A549 (cell line): ENCODE results near the gene FRS3.

ENCODE experiments used
- EP300 ChIP-seq, 2 experiments: fragments of >200 bp; sonication (Bioruptor Twin); formaldehyde crosslinking; IDR thresholded peaks; 2 replicates in 1 of 2; 3 replicates in 1 of 2; pipeline ENCODE4 v1.6.1; 2016 to 2017
- SMC3 ChIP-seq: fragments of >200 bp; sonication (Bioruptor Twin); formaldehyde crosslinking; IDR thresholded peaks from 3 replicates; pipeline ENCODE4 v1.6.1; 2018; ENCODE audit warnings: inconsistent platforms
- TF ChIP-seq, protein P1 (sequence below): fragments of >200 bp; sonication (Bioruptor Twin); formaldehyde crosslinking; IDR thresholded peaks from 3 replicates; pipeline ENCODE4 v1.5.1; 2016
- TF ChIP-seq, protein P2 (sequence below): fragments of 200-600 bp; sonication (generic); IDR thresholded peaks from 2 replicates; pipeline ENCODE4 v1.6.1; 2016; ENCODE audit warnings: antibody characterized with exemption, mild to moderate bottlenecking, moderate library complexity
- TF ChIP-seq, protein P3 (sequence below): fragments of 150-350 bp; IDR thresholded peaks from 2 replicates; pipeline ENCODE4 v1.6.1; 2014; ENCODE audit warnings: low read depth, mild to moderate bottlenecking, low read length

DNA sequence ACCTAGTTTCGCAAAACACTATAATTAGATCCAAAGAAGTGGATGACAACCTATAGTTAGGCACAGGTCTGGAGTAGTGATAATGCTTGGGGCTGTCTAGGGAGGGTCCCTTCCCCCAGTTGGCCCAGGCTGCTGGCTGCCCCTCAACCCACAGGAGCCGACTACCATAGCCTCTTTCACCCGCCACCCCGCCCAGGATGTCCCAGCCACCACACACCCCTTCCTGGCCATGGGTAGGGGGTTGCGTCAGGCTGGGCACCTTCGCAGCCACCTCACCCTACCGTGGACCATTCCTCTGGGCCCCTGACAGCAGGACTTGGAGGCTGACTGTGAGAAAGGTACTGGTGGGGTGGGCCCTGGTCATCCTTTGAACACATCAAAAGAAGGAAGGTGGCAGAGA is 52.8 kb downstream of the FRS3 start:
- TF ChIP-seq, protein P1, sequence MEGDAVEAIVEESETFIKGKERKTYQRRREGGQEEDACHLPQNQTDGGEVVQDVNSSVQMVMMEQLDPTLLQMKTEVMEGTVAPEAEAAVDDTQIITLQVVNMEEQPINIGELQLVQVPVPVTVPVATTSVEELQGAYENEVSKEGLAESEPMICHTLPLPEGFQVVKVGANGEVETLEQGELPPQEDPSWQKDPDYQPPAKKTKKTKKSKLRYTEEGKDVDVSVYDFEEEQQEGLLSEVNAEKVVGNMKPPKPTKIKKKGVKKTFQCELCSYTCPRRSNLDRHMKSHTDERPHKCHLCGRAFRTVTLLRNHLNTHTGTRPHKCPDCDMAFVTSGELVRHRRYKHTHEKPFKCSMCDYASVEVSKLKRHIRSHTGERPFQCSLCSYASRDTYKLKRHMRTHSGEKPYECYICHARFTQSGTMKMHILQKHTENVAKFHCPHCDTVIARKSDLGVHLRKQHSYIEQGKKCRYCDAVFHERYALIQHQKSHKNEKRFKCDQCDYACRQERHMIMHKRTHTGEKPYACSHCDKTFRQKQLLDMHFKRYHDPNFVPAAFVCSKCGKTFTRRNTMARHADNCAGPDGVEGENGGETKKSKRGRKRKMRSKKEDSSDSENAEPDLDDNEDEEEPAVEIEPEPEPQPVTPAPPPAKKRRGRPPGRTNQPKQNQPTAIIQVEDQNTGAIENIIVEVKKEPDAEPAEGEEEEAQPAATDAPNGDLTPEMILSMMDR = no peak
- TF ChIP-seq, protein P2, sequence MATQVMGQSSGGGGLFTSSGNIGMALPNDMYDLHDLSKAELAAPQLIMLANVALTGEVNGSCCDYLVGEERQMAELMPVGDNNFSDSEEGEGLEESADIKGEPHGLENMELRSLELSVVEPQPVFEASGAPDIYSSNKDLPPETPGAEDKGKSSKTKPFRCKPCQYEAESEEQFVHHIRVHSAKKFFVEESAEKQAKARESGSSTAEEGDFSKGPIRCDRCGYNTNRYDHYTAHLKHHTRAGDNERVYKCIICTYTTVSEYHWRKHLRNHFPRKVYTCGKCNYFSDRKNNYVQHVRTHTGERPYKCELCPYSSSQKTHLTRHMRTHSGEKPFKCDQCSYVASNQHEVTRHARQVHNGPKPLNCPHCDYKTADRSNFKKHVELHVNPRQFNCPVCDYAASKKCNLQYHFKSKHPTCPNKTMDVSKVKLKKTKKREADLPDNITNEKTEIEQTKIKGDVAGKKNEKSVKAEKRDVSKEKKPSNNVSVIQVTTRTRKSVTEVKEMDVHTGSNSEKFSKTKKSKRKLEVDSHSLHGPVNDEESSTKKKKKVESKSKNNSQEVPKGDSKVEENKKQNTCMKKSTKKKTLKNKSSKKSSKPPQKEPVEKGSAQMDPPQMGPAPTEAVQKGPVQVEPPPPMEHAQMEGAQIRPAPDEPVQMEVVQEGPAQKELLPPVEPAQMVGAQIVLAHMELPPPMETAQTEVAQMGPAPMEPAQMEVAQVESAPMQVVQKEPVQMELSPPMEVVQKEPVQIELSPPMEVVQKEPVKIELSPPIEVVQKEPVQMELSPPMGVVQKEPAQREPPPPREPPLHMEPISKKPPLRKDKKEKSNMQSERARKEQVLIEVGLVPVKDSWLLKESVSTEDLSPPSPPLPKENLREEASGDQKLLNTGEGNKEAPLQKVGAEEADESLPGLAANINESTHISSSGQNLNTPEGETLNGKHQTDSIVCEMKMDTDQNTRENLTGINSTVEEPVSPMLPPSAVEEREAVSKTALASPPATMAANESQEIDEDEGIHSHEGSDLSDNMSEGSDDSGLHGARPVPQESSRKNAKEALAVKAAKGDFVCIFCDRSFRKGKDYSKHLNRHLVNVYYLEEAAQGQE = no peak
- TF ChIP-seq SMC3 (no peak), EP300 (IDR thresholded peaks at IDR 0.05) (no peak)
- TF ChIP-seq, protein P3, sequence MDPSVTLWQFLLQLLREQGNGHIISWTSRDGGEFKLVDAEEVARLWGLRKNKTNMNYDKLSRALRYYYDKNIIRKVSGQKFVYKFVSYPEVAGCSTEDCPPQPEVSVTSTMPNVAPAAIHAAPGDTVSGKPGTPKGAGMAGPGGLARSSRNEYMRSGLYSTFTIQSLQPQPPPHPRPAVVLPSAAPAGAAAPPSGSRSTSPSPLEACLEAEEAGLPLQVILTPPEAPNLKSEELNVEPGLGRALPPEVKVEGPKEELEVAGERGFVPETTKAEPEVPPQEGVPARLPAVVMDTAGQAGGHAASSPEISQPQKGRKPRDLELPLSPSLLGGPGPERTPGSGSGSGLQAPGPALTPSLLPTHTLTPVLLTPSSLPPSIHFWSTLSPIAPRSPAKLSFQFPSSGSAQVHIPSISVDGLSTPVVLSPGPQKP = no peak
